Esophagus squamous epithelium (tissue), 5 donors: ENCODE data around the gene PFKP. TPM values are rescaled to one million over a fixed set of nuclear protein-coding genes. Genes with fewer than 3 reads are reported as not detected.

Experiments
- DNase-seq: peaks from one replicate; lab custom pipeline; 2025; lab: John Stamatoyannopoulos, UW
- H3K27ac ChIP-seq, 4 donors: fragments of 200-600 bp; sonication (generic); one replicate each; pipeline ENCODE4 v1.5.1; 2016 to 2019; ENCODE audit warnings: mild to moderate bottlenecking in 1 of 4
- H3K27me3 ChIP-seq, 4 donors: fragments of 200-600 bp; sonication (generic); 1 replicate in 3 of 4; 2 replicates in 1 of 4; pipeline versions ENCODE4 v1.5.1 to v1.6.0; 2017 to 2021; ENCODE audit warnings: antibody characterized with exemption in 1 of 4
- H3K36me3 ChIP-seq, 3 donors: fragments of 200-600 bp; sonication (generic); one replicate each; pipeline ENCODE4 v1.5.1; 2016 to 2019
- H3K4me1 ChIP-seq, 3 donors: fragments of 200-600 bp; sonication (generic); one replicate each; pipeline ENCODE4 v1.5.1; 2017 to 2019
- H3K4me3 ChIP-seq, 4 donors: fragments of 200-600 bp; sonication (generic); 1 replicate in 3 of 4; 2 replicates in 1 of 4; pipeline ENCODE4 v1.5.1; 2016 to 2019; ENCODE audit warnings: mild to moderate bottlenecking in 2 of 4, moderate library complexity in 1 of 4
- H3K9me3 ChIP-seq, 3 donors: fragments of 200-600 bp; sonication (generic); one replicate each; pipeline ENCODE4 v1.5.1; 2016 to 2019
- CTCF ChIP-seq, 6 experiments: fragments of 450-650 bp in 4 of 6; fragments of 200-600 bp in 2 of 6; sonication (generic) in 2 of 6; IDR thresholded peaks; one replicate each; pipeline ENCODE4 v1.5.1; 2016 to 2019; ENCODE audit warnings: antibody characterized with exemption in 6 of 6, mild to moderate bottlenecking in 4 of 6, moderate library complexity in 4 of 6
- POLR2A ChIP-seq, 4 donors: fragments of 450-650 bp; IDR thresholded peaks; one replicate each; pipeline ENCODE4 v1.6.1; 2017; ENCODE audit warnings: antibody characterized with exemption in 4 of 4, mild to moderate bottlenecking in 4 of 4, moderate library complexity in 3 of 4
- WGBS, 2 donors: methylation state at CpG; one replicate each; pipeline ENCODE4 v1.1.5; 2018; 5-methylcytosine and 5-hydroxymethylcytosine counted together
- intact Hi-C: fragments of 100-400 bp; cut with DNase I; formaldehyde crosslinking; loops from one replicate; pipeline ENCODE4 v1.15.0; 2022
- total RNA-seq, 4 donors: library from RNA; depleted of rRNA; stranded (reverse); fragments of >200 nt; gene quantifications; one replicate each; pipeline ENCODE4 v1.1.0, GENCODE V29; 2016
- donor health status: DM: yes; HTN: yes; CAD: no.

Gene PFKP
- total RNA-seq, 4 donors from 2014 or later = 69.7 to 94.0 (median 86.4) TPM

DNA sequence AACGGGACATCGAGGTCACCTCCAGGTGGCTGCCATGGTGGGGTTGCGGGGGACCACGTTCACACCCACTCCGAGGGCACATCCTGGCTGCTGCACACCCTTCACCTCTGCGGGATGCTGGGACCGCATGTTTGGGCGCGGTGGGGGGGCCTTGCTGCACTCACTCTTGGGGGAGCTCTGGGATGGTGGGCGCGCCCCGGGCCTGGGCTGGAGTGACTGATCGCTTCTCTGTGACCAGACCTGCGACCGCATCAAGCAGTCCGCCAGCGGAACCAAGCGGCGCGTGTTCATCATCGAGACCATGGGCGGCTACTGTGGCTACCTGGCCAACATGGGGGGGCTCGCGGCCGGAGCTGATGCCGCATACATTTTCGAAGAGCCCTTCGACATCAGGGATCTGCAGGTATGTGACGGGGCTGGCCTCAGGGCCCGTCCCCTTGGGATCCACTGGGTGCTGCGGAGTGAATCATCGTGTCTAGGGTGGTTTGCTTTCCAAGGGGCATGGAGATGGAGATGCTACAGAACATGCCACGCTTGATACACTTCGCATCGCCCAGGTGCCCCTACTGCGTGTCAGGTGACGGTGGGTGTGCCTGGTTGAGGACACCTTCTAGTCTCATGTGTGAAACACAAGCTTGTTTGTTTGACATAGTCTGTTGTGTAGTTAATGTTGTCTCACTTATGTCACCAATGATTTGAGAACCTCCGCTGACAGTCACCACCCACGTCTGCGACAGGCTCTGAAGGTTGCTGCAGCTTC, 62.4 kb downstream of the PFKP start:
- no peak for DNase-seq
- intact Hi-C loops = no loop called here
- no peaks in the 10 kb centered on the region for H3K27me3 ChIP-seq
- no peak for TF ChIP-seq POLR2A (IDR thresholded peaks at IDR 0.05)
- TF ChIP-seq CTCF (IDR thresholded peaks at IDR 0.05) = no peak
- no peaks in the 10 kb centered on the region for H3K9me3 ChIP-seq
- H3K27ac ChIP-seq = peak overlapping the region in 1 of 4 donors; percentile 28
- H3K36me3 ChIP-seq = peaks cover 7 to 90% (median 29%) of the 10 kb centered on the region in 3 donors
- WGBS, 2 donors = 92 to 98% methylated on average over 10 to 16 of the region's 40 CpGs
- H3K4me1 ChIP-seq = peaks cover 4 to 45% (median 14%) of the 10 kb centered on the region in 3 donors
- H3K4me3 ChIP-seq = no peak overlapping the region

GRCh38 chr10:3131098-3131497, 63.8 kb downstream of the PFKP start:
- Histone ChIP-seq H3K4me1 (peaks cover 4 to 43% (median 14%) of the 10 kb centered on the region in 3 donors), H3K9me3 (no peaks in the 10 kb centered on the region), H3K27ac (peak overlapping the region in 3 of 4 donors; percentile 43 to 62 (median 54)), H3K27me3 (no peaks in the 10 kb centered on the region), H3K4me3 (no peak overlapping the region), H3K36me3 (peaks cover 10 to 90% (median 29%) of the 10 kb centered on the region in 3 donors)
- intact Hi-C loops = no loop called here
- WGBS, 2 donors = 53 to 56% methylated on average over 2 to 4 of the region's 4 CpGs
- TF ChIP-seq CTCF (IDR thresholded peaks at IDR 0.05) (no peak), POLR2A (IDR thresholded peaks at IDR 0.05) (no peak)
- no peak for DNase-seq

DNA sequence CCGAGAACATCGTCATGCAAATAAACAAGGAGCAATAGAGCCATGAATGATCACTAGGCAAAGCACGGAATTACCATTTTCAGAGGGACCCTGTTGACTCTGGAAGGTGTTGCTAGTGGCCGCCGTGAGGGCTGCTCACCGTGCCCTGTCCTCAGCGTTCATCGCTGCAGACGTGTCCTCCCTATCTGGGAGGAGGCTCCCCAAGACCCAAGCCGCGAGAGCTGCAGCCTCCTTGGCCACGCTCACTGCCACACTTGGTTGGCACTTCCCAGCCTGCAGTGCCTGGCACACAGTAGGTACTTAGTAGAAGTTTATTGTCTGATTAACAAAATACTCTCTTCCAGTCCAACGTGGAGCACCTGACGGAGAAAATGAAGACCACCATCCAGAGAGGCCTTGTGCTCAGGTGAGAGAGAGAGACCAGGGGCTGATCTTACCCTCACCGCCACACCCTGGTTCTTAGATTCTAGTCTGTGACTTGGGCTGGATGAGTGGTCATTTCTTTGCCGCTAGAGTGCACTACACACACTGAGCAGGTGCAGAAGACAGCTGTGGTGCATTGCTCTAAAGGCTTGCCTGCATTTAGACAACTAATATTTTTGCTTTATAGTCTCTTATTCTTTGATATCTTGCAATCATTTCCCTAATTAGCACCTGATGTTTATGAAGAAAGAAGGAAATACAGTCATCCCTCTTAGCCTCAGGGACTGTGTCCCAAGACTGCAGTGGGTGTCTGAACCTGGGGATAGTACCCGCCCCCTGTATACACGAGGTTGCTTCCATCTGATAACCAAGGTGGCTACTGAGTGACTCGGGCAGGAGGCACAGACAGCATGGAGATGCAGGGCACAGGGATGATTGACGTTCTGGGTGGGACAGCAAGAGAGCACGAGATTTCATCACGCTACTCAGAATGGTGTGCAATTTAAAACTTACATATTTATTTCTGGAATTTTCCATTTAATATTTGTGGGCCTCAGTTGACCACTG, 65.0 kb downstream of the PFKP start:
- Histone ChIP-seq H3K27ac (no peak overlapping the region), H3K27me3 (no peaks in the 10 kb centered on the region), H3K36me3 (peaks cover 19 to 97% (median 34%) of the 10 kb centered on the region in 3 donors), H3K4me3 (no peak overlapping the region), H3K9me3 (no peaks in the 10 kb centered on the region), H3K4me1 (peaks cover 0 to 42% (median 9%) of the 10 kb centered on the region in 3 donors)
- intact Hi-C loops = no loop called here
- no peak for DNase-seq
- WGBS, 2 donors = 90 to 91% methylated on average over 10 to 21 of the region's 22 CpGs
- TF ChIP-seq POLR2A (IDR thresholded peaks at IDR 0.05) = no peak

DNA sequence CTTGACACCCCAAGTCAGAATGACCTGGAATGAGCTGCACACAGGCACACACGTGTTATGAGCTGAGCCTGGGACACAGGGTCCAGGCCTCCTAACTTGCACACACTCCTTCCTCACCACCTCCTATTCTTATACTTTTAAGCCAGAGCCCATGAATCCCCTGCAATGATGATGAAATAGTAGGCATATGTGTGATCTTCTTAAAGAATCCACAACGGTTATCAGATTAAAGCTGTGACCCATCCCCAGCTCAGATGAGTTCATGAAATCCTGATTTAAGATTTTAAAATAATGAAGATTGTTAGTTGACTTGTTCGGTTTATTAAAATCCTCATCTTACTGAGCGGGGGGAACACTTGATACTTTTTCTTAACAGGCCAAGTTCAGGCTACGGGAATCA, 66.6 kb downstream of the PFKP start:
- Histone ChIP-seq H3K36me3 (peaks cover 30 to 98% (median 46%) of the 10 kb centered on the region in 3 donors), H3K27me3 (no peaks in the 10 kb centered on the region), H3K4me3 (no peak overlapping the region), H3K27ac (no peak overlapping the region), H3K4me1 (peaks cover 0 to 47% (median 8%) of the 10 kb centered on the region in 3 donors), H3K9me3 (no peaks in the 10 kb centered on the region)
- WGBS, 2 donors = 76 to 81% methylated on average over 5 of the region's 5 CpGs
- no peak for DNase-seq
- intact Hi-C loops = no loop called here
- no peak for TF ChIP-seq POLR2A (IDR thresholded peaks at IDR 0.05)
- TF ChIP-seq CTCF (IDR thresholded peaks at IDR 0.05) = no peak

GRCh38 chr10:3135006-3135405, 67.7 kb downstream of the PFKP start:
- Histone ChIP-seq H3K27ac (no peak overlapping the region), H3K27me3 (no peaks in the 10 kb centered on the region), H3K36me3 (peaks cover 36 to 98% (median 51%) of the 10 kb centered on the region in 3 donors), H3K4me3 (no peak overlapping the region), H3K9me3 (no peaks in the 10 kb centered on the region), H3K4me1 (peaks cover 0 to 50% (median 8%) of the 10 kb centered on the region in 3 donors)
- no peak for DNase-seq
- TF ChIP-seq CTCF (IDR thresholded peaks at IDR 0.05) = no peak
- no peak for TF ChIP-seq POLR2A (IDR thresholded peaks at IDR 0.05)
- intact Hi-C loops = no loop called here
- 89 to 90% methylated on average over 3 of the region's 3 CpGs for WGBS, 2 donors
